SW480 (cell line): ENCODE results near the gene DGKQ.
"Not testable (repeated sequence)": the region's sequence is repeated elsewhere in the genome, so short reads cannot be mapped to it uniquely, and the experiment has no call there.

ENCODE experiments used
- DNase-seq: peaks from one replicate; pipeline ENCODE4 v3.0.0-alpha.2; 2016; ENCODE audit warnings: low spot score

Gene DGKQ

GRCh38 chr4:1010395-1011021, 37.1 kb upstream of the DGKQ start:
- peak; percentile 74 for DNase-seq

GRCh38 chr4:1009542-1010394, 36.4 kb upstream of the DGKQ start:
- peak; percentile 70 for DNase-seq

- DNase-seq, result no peak
Observed at GRCh38 chr4:1008840-1009541, 35.6 kb upstream of the DGKQ start.

- DNase-seq, result no peak
Observed at GRCh38 chr4:1006856-1007255, 33.5 kb upstream of the DGKQ start.

- DNase-seq, result no peak
Observed at GRCh38 chr4:1004557-1005485, 31.5 kb upstream of the DGKQ start.

GRCh38 chr4:1004071-1004418, 30.7 kb upstream of the DGKQ start:
- no peak for DNase-seq

GRCh38 chr4:1003271-1004070, 30.1 kb upstream of the DGKQ start:
- DNase-seq, result no peak

- DNase-seq, result no peak
Observed at GRCh38 chr4:1002631-1003251, 29.4 kb upstream of the DGKQ start.

GRCh38 chr4:1002131-1002630, 28.8 kb upstream of the DGKQ start:
- DNase-seq, result no peak

- DNase-seq, result no peak
Observed at GRCh38 chr4:1001561-1002130, 28.3 kb upstream of the DGKQ start.

- no peak for DNase-seq
Observed at GRCh38 chr4:1000686-1001260, 27.4 kb upstream of the DGKQ start.

GRCh38 chr4:999882-1000425, 26.6 kb upstream of the DGKQ start:
- DNase-seq, result no peak

GRCh38 chr4:999240-999863, 26.0 kb upstream of the DGKQ start:
- DNase-seq, result not testable (repeated sequence)

- no peak for DNase-seq
Observed at GRCh38 chr4:998096-998691, 24.8 kb upstream of the DGKQ start.

- no peak for DNase-seq
Observed at GRCh38 chr4:997375-998071, 24.2 kb upstream of the DGKQ start.

- DNase-seq, result no peak
Observed at GRCh38 chr4:996997-997374, 23.6 kb upstream of the DGKQ start.

GRCh38 chr4:996030-996996, 22.9 kb upstream of the DGKQ start:
- DNase-seq, result no peak
